CD4-positive, alpha-beta memory T cell (primary cell): ENCODE measurements around the gene CXXC5. TPM values are rescaled to one million over a fixed set of nuclear protein-coding genes. Genes with fewer than 3 reads are reported as not detected.

Experiments
- CTCF ChIA-PET: fragments of 350-600 bp; sonication (Branson Sonifier 250); formaldehyde crosslinking; loops from one replicate; lab custom pipeline; 2021; ENCODE audit warnings: inconsistent platforms; ENCODE audit not compliant: partially characterized antibody; lab: Charles Lee
- POLR2A ChIA-PET: fragments of 350-600 bp; sonication (Branson Sonifier 250); formaldehyde crosslinking; loops from one replicate; lab custom pipeline; 2021; ENCODE audit not compliant: partially characterized antibody; lab: Charles Lee
- DNase-seq, 5 donors: peaks; one replicate each; pipeline versions ENCODE4 v3.0.0 to v3.0.0-alpha.2; 2020 to 2022; ENCODE audit warnings: mixed read lengths in 1 of 5
- H3K27ac ChIP-seq: one replicate; pipeline ENCODE4 v1.7.0; 2013; ENCODE audit warnings: low read depth, low read length
- H3K27me3 ChIP-seq: 2 replicates; pipeline ENCODE4 v1.7.0; 2013; ENCODE audit warnings: mild to moderate bottlenecking, low read length, moderate library complexity; ENCODE audit not compliant: insufficient read depth
- H3K36me3 ChIP-seq: 2 replicates; pipeline ENCODE4 v1.7.0; 2013; ENCODE audit warnings: mild to moderate bottlenecking, low read length, moderate library complexity; ENCODE audit not compliant: insufficient read depth
- H3K4me1 ChIP-seq: 2 replicates; pipeline ENCODE4 v1.7.0; 2013; ENCODE audit warnings: mild to moderate bottlenecking, low read length, moderate library complexity; ENCODE audit not compliant: insufficient read depth
- H3K4me3 ChIP-seq, 2 donors: one replicate each; pipeline ENCODE4 v1.7.0; 2013; ENCODE audit warnings: low read length in 2 of 2, mild to moderate bottlenecking in 1 of 2
- H3K9me3 ChIP-seq, 2 donors: one replicate each; pipeline ENCODE4 v1.7.0; 2013; ENCODE audit warnings: low read length in 2 of 2, control low read depth in 1 of 2; ENCODE audit not compliant: control insufficient read depth in 1 of 2
- H3K27ac Mint-ChIP-seq, 7 donors: one replicate each; pipeline ENCODE4 v1.8.0; 2020 to 2021; ENCODE audit warnings: mixed read lengths in 7 of 7, mild to moderate bottlenecking in 6 of 7, inconsistent platforms in 3 of 7, moderate library complexity in 3 of 7
- H3K27me3 Mint-ChIP-seq, 2 donors: one replicate each; pipeline ENCODE4 v1.8.0; 2020 to 2021; ENCODE audit warnings: mixed read lengths in 2 of 2
- H3K36me3 Mint-ChIP-seq, 2 donors: one replicate each; pipeline ENCODE4 v1.8.0; 2020 to 2021; ENCODE audit warnings: mixed read lengths in 2 of 2, inconsistent platforms in 1 of 2, mild to moderate bottlenecking in 1 of 2
- H3K4me1 Mint-ChIP-seq, 4 donors: one replicate each; pipeline ENCODE4 v1.8.0; 2020 to 2021; ENCODE audit warnings: mixed read lengths in 4 of 4, mild to moderate bottlenecking in 1 of 4
- H3K4me3 Mint-ChIP-seq, 8 donors: one replicate each; pipeline ENCODE4 v1.8.0; 2020 to 2021; ENCODE audit warnings: mixed read lengths in 8 of 8, mild to moderate bottlenecking in 7 of 8, moderate library complexity in 6 of 8, inconsistent platforms in 3 of 8
- H3K9me3 Mint-ChIP-seq, 8 donors: one replicate each; pipeline ENCODE4 v1.8.0; 2020 to 2021; ENCODE audit warnings: mixed read lengths in 8 of 8, mild to moderate bottlenecking in 5 of 8, inconsistent platforms in 3 of 8, moderate library complexity in 1 of 8
- intact Hi-C: fragments of 100-400 bp; cut with micrococcal nuclease; formaldehyde crosslinking; loops from one replicate; pipeline ENCODE4 v1.15.1; 2023
- polyA plus RNA-seq, 2 donors: library from polyadenylated mRNA; unstranded; fragments of 300-500 nt; fragmentation: Illumina TruSeq; gene quantifications; one replicate each; pipeline ENCODE4 v1.2.3, GENCODE V29; 2021
- total RNA-seq, 2 experiments: library from RNA; stranded (reverse); gene quantifications; one replicate each; pipeline ENCODE4 v1.2.3, GENCODE V29; 2021

The CXXC5 gene
- total and polyA plus RNA-seq, 4 experiments from 2014 or later, result 1.6 to 5.5 (median 3.1) TPM

DNA sequence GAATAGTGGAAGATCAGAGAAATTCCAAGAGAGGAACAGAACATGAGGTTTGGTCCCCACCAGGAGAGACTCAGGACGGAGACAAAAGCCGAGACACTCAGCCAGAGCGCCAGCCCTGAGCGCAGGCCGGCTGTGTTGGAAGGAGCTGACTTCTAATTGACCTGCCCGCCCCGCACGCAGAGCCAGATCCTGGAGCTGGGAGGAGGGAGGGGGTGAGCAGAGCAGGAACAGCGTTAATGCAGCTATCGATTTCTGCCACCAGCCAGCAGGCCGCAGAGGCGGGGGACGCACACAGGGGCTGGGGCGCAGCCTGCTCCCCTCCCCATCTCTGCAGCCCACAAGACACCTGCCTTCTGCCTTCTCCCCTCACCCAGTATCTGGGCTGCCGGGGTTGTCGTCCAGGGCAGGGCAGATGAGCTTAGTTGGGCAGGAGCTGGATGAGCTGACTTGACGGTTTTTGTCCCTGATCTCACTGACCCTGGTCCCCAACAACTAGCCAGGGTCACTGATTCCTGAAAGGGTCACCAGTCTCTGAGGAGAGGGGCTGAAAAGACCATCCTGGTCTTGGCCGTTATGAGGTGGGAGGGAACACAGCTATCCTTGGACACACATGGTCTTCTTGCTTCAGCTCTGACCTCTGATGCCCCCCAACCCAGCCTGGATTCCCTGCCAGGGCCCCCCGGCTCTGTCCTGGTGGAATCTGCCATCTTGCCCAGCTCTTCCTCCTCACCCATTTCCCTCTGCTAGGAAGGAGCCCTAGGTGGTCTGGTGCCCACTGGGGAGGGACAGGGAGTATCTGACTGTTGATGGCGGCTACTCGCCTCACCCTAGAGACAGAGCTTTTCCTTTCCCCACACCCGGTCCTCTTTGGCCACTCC, 29.8 kb downstream of the CXXC5 start:
- no peaks in the 10 kb centered on the region for H3K27me3 ChIP-seq
- H3K4me3 ChIP-seq, result no peak overlapping the region
- H3K36me3 ChIP-seq, result no peaks in the 10 kb centered on the region
- H3K27ac ChIP-seq, result no peak overlapping the region
- H3K9me3 ChIP-seq, result no peaks in the 10 kb centered on the region
- Mint-ChIP-seq H3K9me3 (no peaks in the 10 kb centered on the region), H3K27me3 (no peaks in the 10 kb centered on the region), H3K4me3 (no peak overlapping the region), H3K36me3 (no peaks in the 10 kb centered on the region), H3K4me1 (no peaks in the 10 kb centered on the region), H3K27ac (no peak overlapping the region)
- no peaks in the 10 kb centered on the region for H3K4me1 ChIP-seq
- intact Hi-C loops, result no loop called here
- ChIA-PET POLR2A (interaction anchor here (0.9 kb wide), 1 partner anchor 36 kb away, joined by 3 read pairs; no protein-coding TSS in a partner anchor), CTCF (interaction anchor here (1.0 kb wide), 1 partner anchor 45 kb away, joined by 3 read pairs; no protein-coding TSS in a partner anchor)
- DNase-seq, result no peak

GRCh38 chr5:139678751-139679750, 30.9 kb downstream of the CXXC5 start:
- Mint-ChIP-seq H3K9me3 (no peaks in the 10 kb centered on the region), H3K27me3 (no peaks in the 10 kb centered on the region), H3K36me3 (no peaks in the 10 kb centered on the region), H3K27ac (no peak overlapping the region), H3K4me1 (peaks cover 0 to 2% (median 0%) of the 10 kb centered on the region in 4 donors), H3K4me3 (no peak overlapping the region)
- POLR2A ChIA-PET, result no interaction called here
- Histone ChIP-seq H3K36me3 (no peaks in the 10 kb centered on the region), H3K4me1 (no peaks in the 10 kb centered on the region), H3K27me3 (no peaks in the 10 kb centered on the region), H3K27ac (no peak overlapping the region), H3K9me3 (no peaks in the 10 kb centered on the region), H3K4me3 (no peak overlapping the region)
- no peak for DNase-seq
- CTCF ChIA-PET, result interaction anchor here (1.0 kb wide), 1 partner anchor 46 kb away, joined by 3 read pairs; no protein-coding TSS in a partner anchor
- intact Hi-C loops, result no loop called here

- ChIA-PET CTCF (no interaction called here), POLR2A (no interaction called here)
- no peaks in the 10 kb centered on the region for H3K9me3 Mint-ChIP-seq
- H3K27me3 ChIP-seq, result no peaks in the 10 kb centered on the region
- no peak overlapping the region for H3K4me3 ChIP-seq
- DNase-seq, result no peak
- no peak overlapping the region for H3K4me3 Mint-ChIP-seq
- intact Hi-C loops, result no loop called here
- no peaks in the 10 kb centered on the region for H3K36me3 ChIP-seq
- H3K4me1 ChIP-seq, result no peaks in the 10 kb centered on the region
- H3K36me3 Mint-ChIP-seq, result no peaks in the 10 kb centered on the region
- H3K27ac ChIP-seq, result no peak overlapping the region
- no peak overlapping the region for H3K27ac Mint-ChIP-seq
- H3K27me3 Mint-ChIP-seq, result no peaks in the 10 kb centered on the region
- H3K9me3 ChIP-seq, result no peaks in the 10 kb centered on the region
- peaks cover 0 to 2% (median 0%) of the 10 kb centered on the region in 4 donors for H3K4me1 Mint-ChIP-seq
Observed at GRCh38 chr5:139680368-139681111, 32.4 kb downstream of the CXXC5 start.

DNA sequence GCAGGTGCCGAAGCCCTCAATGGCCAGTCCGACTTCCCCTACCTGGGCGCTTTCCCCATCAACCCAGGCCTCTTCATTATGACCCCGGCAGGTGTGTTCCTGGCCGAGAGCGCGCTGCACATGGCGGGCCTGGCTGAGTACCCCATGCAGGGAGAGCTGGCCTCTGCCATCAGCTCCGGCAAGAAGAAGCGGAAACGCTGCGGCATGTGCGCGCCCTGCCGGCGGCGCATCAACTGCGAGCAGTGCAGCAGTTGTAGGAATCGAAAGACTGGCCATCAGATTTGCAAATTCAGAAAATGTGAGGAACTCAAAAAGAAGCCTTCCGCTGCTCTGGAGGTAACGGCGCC, 32.9 kb downstream of the CXXC5 start:
- Mint-ChIP-seq H3K4me1 (peaks cover 0 to 2% (median 0%) of the 10 kb centered on the region in 4 donors), H3K4me3 (no peak overlapping the region), H3K9me3 (no peaks in the 10 kb centered on the region), H3K27ac (no peak overlapping the region), H3K27me3 (no peaks in the 10 kb centered on the region), H3K36me3 (no peaks in the 10 kb centered on the region)
- Histone ChIP-seq H3K36me3 (no peaks in the 10 kb centered on the region), H3K4me1 (no peaks in the 10 kb centered on the region), H3K27ac (no peak overlapping the region), H3K4me3 (no peak overlapping the region), H3K9me3 (no peaks in the 10 kb centered on the region), H3K27me3 (no peaks in the 10 kb centered on the region)
- DNase-seq, result no peak
- CTCF ChIA-PET, result no interaction called here
- intact Hi-C loops, result no loop called here
- POLR2A ChIA-PET, result no interaction called here

DNA sequence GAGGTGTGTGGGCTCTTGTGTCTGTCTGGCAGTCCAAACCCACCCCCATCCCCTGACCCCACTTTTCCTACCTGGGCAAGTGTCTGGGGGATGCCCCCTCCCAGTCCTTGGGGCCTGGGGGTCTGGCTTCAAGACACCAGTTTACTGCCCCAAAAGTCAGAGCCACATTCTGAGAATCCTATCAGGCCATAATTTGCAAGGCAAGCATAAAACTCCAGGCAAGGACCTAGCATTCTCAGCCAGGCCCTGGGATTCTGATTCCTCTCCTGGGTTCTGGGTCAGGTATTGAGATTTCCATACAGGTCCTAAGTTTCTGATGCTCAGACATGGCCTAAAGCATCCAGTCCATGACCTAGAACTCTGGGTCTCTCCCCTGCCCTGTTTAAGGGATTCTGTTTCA, 33.3 kb downstream of the CXXC5 start:
- H3K4me3 ChIP-seq, result no peak overlapping the region
- no peak overlapping the region for H3K27ac ChIP-seq
- DNase-seq, result no peak
- no peaks in the 10 kb centered on the region for H3K9me3 ChIP-seq
- H3K27me3 Mint-ChIP-seq, result no peaks in the 10 kb centered on the region
- ChIA-PET CTCF (no interaction called here), POLR2A (no interaction called here)
- H3K36me3 Mint-ChIP-seq, result no peaks in the 10 kb centered on the region
- no peaks in the 10 kb centered on the region for H3K4me1 ChIP-seq
- no peaks in the 10 kb centered on the region for H3K36me3 ChIP-seq
- H3K4me1 Mint-ChIP-seq, result peaks cover 0 to 2% (median 0%) of the 10 kb centered on the region in 4 donors
- intact Hi-C loops, result no loop called here
- H3K9me3 Mint-ChIP-seq, result no peaks in the 10 kb centered on the region
- H3K27ac Mint-ChIP-seq, result no peak overlapping the region
- no peak overlapping the region for H3K4me3 Mint-ChIP-seq
- H3K27me3 ChIP-seq, result no peaks in the 10 kb centered on the region

GRCh38 chr5:139682016-139682975, 34.1 kb downstream of the CXXC5 start:
- no peaks in the 10 kb centered on the region for H3K36me3 ChIP-seq
- POLR2A ChIA-PET, result no interaction called here
- H3K4me1 Mint-ChIP-seq, result peaks cover 0 to 2% (median 0%) of the 10 kb centered on the region in 4 donors
- no peaks in the 10 kb centered on the region for H3K9me3 ChIP-seq
- intact Hi-C loops, result no loop called here
- no peak for DNase-seq
- no peaks in the 10 kb centered on the region for H3K4me1 ChIP-seq
- no peaks in the 10 kb centered on the region for H3K36me3 Mint-ChIP-seq
- H3K9me3 Mint-ChIP-seq, result no peaks in the 10 kb centered on the region
- H3K27ac ChIP-seq, result no peak overlapping the region
- no peak overlapping the region for H3K4me3 Mint-ChIP-seq
- no peak overlapping the region for H3K4me3 ChIP-seq
- no peak overlapping the region for H3K27ac Mint-ChIP-seq
- H3K27me3 ChIP-seq, result no peaks in the 10 kb centered on the region
- CTCF ChIA-PET, result no interaction called here
- no peaks in the 10 kb centered on the region for H3K27me3 Mint-ChIP-seq
